C4-2B (cell line): ENCODE measurements around the gene CHKB.

ENCODE experiments used
- CTCF ChIP-seq: fragments of 450-650 bp; conservative IDR thresholded peaks from 2 replicates; pipeline ENCODE4 v1.5.1; 2017; ENCODE audit warnings: mild to moderate bottlenecking
- ZFX ChIP-seq: fragments of 450-650 bp; IDR thresholded peaks from 2 replicates; pipeline ENCODE4 v1.6.1; 2017

GRCh38 chr22:50550395-50550794, 32.3 kb downstream of the CHKB start:
- no peak for TF ChIP-seq CTCF
- no peak for TF ChIP-seq ZFX
